GM21825 (cell line): ENCODE results near the gene ZBTB20.
A peak's percentile ranks its signal among the peaks of the same experiment; 100 is the strongest.

ENCODE experiments used
- ATAC-seq: cut with Tn5 transposase; IDR thresholded peaks from one replicate; pipeline ENCODE4 v1.9.1; 2021; ENCODE audit warnings: mild to moderate bottlenecking, moderate library complexity; ENCODE audit not compliant: unreplicated experiment

The ZBTB20 gene

GRCh38 chr3:114456742-114457141 lies 690.3 kb downstream of the ZBTB20 start:
- peak; percentile 65 for ATAC-seq

DNA sequence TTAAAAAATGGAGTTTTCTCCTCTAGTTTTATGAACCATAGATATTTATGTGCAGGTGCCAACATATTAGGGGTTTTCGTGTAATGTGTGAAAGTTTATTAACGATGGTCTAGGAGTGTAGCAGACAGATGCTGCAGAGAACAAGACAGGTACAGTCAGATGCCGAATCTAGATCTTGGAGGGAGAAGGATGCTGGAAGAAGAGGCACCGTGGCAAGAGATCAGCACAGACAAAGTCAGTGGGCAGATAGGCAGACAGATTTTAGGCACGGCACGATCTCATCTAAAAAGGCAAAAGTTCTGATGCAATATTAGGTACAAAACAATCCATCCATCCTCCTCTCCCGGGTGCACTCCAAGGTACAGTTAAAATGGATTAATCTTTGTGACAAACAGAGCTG lies 691.7 kb downstream of the ZBTB20 start:
- ATAC-seq, result no peak

GRCh38 chr3:114454551-114455251 lies 692.4 kb downstream of the ZBTB20 start:
- ATAC-seq, result no peak

GRCh38 chr3:114453361-114453780 lies 693.7 kb downstream of the ZBTB20 start:
- ATAC-seq, result no peak

- ATAC-seq, result no peak
These were observed 694.2 kb downstream of the ZBTB20 start for GRCh38 chr3:114452937-114453336.

- no peak for ATAC-seq
These were observed 694.8 kb downstream of the ZBTB20 start for GRCh38 chr3:114452256-114452655.

DNA sequence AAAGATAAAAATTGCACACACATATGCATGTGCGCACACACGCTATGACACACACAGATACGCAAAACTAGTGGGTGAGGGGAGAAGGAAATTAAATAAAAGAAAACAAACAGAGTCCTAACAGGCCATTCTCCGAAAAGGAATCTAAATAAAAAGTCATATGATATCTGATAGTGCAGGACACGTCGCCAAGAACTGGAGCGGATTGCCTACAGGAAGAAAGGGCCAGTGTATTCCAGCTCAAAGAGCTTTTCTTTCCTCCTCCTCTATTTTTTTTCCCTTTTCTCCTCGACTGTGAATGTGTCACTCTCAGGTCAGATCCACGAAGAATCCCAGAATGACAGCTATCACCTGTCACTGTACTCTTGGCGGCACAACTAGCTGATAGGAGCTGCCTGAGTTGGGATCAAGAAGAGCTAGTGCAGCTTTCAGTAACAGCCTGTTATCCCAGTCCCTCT lies 695.5 kb downstream of the ZBTB20 start:
- ATAC-seq, result no peak

- ATAC-seq, result no peak
These were observed 696.0 kb downstream of the ZBTB20 start for GRCh38 chr3:114451051-114451451.

- no peak for ATAC-seq
These were observed 697.0 kb downstream of the ZBTB20 start for GRCh38 chr3:114450008-114450596.

- ATAC-seq, result no peak
These were observed 697.6 kb downstream of the ZBTB20 start for GRCh38 chr3:114449271-114450007.

DNA sequence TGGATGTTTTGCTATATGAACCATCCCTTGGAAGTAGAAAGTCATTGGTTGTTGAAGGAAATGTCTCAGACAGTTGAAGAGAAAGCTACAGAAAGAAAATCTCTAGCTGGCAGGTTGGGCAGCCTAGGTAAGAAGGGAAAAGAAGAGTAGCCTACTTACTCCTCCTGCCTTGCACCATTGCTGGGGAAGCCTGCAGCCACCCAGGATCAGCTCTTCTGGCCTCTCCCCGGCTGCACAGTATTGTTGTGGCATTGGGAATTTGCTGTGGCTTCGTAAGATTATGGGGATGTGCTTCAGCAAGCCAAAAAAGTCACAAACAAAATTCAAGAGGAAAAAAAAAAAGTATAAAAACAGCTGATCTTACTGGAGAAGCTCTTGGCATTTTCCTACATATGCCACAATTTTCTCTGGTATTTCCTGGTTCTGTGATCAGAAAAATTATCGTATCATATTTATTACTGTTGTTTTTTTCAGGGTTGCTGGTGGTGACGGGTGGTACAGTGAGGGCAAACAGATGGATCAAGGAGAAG lies 699.1 kb downstream of the ZBTB20 start:
- ATAC-seq, result no peak

- ATAC-seq, result no peak
These were observed 699.5 kb downstream of the ZBTB20 start for GRCh38 chr3:114447545-114447944.

DNA sequence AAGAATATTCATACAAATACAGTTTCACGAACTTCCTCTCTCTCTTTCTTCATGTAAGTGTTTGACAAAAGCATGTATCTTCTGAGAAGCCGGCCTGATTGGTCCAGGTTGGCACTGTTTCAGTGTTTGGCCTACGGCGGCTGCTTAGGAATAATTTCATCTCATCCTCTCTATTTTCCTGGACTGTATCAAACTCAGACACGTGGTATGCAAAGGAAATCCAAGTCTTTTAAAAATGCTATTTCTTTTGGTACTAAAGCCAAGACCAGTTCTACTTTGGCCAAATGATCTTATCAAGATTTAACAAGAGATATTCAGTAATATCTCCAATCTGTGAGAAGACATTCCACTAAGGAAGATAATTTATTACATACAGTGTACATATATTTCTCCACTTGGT lies 700.5 kb downstream of the ZBTB20 start:
- ATAC-seq, result no peak

DNA sequence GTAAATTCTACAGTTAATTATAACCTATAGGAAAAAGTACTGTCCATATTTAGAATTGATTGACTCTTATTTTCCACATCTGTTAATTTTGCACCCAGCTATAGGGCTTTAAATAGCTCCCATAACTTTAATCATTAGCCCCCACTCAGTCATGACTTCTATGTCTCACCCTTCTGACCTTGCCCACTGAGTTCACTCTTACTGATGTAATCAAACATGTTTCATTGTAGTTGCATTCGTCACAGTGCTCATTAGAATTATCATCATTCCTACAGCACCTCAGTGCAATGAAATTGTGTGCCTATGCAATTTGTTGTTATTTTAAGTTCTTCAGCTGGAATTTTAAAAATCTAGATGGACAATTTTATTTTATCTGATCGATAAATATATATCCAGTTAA lies 701.9 kb downstream of the ZBTB20 start:
- no peak for ATAC-seq

DNA sequence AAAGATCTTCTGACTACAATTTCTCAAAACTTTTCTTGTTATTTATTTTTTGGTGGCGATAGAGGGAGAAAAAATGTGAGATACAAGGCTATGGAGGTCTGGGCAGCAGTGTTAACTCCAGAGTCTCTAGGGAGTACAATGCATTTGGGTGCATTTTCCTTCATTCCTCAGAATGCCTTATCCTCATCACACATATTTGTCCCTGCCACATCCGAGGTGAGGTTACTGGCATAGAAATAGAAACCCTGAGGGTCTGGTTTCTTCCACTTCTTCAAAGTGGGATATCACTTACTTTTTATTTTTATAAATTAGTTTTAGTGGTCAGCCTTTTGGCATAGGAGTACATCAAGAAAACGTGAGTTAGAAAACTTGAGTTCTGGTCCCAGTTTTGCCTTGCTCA lies 702.9 kb downstream of the ZBTB20 start:
- ATAC-seq, result no peak

GRCh38 chr3:114442246-114442645 lies 704.8 kb downstream of the ZBTB20 start:
- ATAC-seq, result no peak

GRCh38 chr3:114441386-114441785 lies 705.7 kb downstream of the ZBTB20 start:
- ATAC-seq, result no peak

- ATAC-seq, result no peak
These were observed 706.4 kb downstream of the ZBTB20 start for GRCh38 chr3:114440700-114441099.

DNA sequence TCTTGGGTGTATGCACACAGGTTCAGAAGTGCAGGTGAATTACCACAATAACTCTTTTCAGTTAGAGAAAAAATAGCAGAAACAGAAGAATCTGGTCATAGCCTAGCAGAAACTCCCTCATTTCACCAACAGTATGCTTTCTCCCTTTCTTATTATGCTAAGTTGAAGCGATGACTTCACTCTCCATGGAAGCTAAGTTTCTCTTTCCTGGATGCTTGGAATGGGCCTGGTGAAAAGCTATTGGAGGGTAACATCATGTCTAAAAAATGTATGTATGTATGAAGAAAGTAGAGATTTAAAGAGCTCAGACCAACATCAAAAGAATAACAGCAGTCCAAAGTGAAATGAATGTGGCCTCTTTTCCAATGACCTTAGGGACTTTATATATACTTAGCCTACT lies 707.8 kb downstream of the ZBTB20 start:
- ATAC-seq, result no peak

DNA sequence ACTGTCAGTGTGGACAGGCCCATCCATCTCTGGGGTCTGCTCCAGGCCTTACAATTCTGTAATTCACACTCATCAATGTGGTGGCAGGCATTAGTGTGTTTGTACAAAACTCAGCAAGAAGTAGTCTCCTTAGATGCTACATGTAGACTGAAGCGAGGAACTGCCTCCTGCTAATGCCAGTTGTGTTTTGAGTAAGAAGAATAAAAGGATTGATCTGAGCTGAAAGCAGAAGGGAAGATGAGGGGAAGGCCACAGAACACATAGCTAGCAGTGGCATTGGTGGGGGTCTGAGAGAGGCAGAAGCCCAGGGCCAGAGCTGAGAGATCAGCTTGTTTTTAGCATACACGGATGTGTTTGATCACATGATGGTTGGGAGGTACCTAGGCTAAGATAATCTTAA lies 709.2 kb downstream of the ZBTB20 start:
- ATAC-seq, result no peak

- no peak for ATAC-seq
These were observed 710.9 kb downstream of the ZBTB20 start for GRCh38 chr3:114436182-114436581.
